ENCODE results near the gene CSK.

- TF ChIP-seq EZH2 (IDR thresholded peaks at IDR 0.05; ENCODE audit: borderline replicate concordance, low read length), result no peak
- TF ChIP-seq CTCF (conservative IDR thresholded peaks at IDR 0.05 in 1 of 2, IDR thresholded peaks at IDR 0.05 in 1 of 2; ENCODE audit: extremely low read depth in 1 of 2, insufficient read depth in 1 of 2, low read depth in 1 of 2, low read length in 2 of 2), result no peak
These were observed 34.1 kb downstream of the CSK start for GRCh38 chr15:74815961-74816360.

Measured in mammary epithelial cell (primary cell).